HepG2 (cell line): Measurements from ENCODE around the gene TBC1D10B. TPM values are rescaled to one million over a fixed set of nuclear protein-coding genes. Genes with fewer than 3 reads are reported as not detected.
A peak's percentile ranks its signal among the peaks of the same experiment; 100 is the strongest.

Experiments
- ADNP ChIP-seq: sonication (generic); formaldehyde crosslinking; IDR thresholded peaks from 2 replicates; pipeline ENCODE4 v1.4.0; 2020; ENCODE audit warnings: missing genetic modification reagents
- AGO1 ChIP-seq: fragments of 200-400 bp; formaldehyde crosslinking; IDR thresholded peaks from 2 replicates; pipeline ENCODE4 v1.6.1; 2017; ENCODE audit warnings: mild to moderate bottlenecking, low read depth, low read length, moderate library complexity; ENCODE audit not compliant: poor library complexity, severe bottlenecking
- CBX2 ChIP-seq, 2 experiments: fragments of 200-600 bp in 1 of 2; sonication (generic); formaldehyde crosslinking in 1 of 2; IDR thresholded peaks; 2 replicates each; pipeline versions ENCODE4 v1.7.0 to v1.8.1; 2018 to 2022; ENCODE audit warnings: low read depth in 2 of 2, low read length in 1 of 2, mild to moderate bottlenecking in 1 of 2, missing genetic modification reagents in 1 of 2
- DBP ChIP-seq: sonication (generic); formaldehyde crosslinking; IDR thresholded peaks from 2 replicates; pipeline ENCODE4 v1.4.0; 2020; ENCODE audit warnings: missing genetic modification reagents; ENCODE audit errors: not compliant biosample characterization
- GFI1 ChIP-seq: sonication (generic); formaldehyde crosslinking; IDR thresholded peaks from 2 replicates; pipeline ENCODE4 v1.5.0; 2020; ENCODE audit warnings: missing genetic modification reagents, mild to moderate bottlenecking, borderline replicate concordance
- HOMEZ ChIP-seq: IDR thresholded peaks from 2 replicates; pipeline ENCODE4 v1.6.1; 2016; ENCODE audit warnings: low read depth
- JUNB ChIP-seq: sonication (generic); formaldehyde crosslinking; IDR thresholded peaks from 2 replicates; pipeline ENCODE4 v1.8.0; 2022; ENCODE audit warnings: missing genetic modification reagents, mild to moderate bottlenecking, borderline replicate concordance
- MEIS2 ChIP-seq: sonication (generic); formaldehyde crosslinking; IDR thresholded peaks from 2 replicates; pipeline ENCODE4 v1.9.0; 2021; ENCODE audit warnings: mild to moderate bottlenecking, missing genetic modification reagents
- PLRG1 ChIP-seq: fragments of 450-650 bp; conservative IDR thresholded peaks from 2 replicates; pipeline ENCODE4 v1.6.1; 2016
- RFX3 ChIP-seq: IDR thresholded peaks from 2 replicates; pipeline ENCODE4 v1.6.1; 2016; ENCODE audit warnings: missing biosample characterization, missing genetic modification reagents
- SIX4 ChIP-seq: sonication (generic); formaldehyde crosslinking; IDR thresholded peaks from 2 replicates; pipeline ENCODE4 v1.4.0; 2020; ENCODE audit warnings: missing genetic modification reagents
- TEAD3 ChIP-seq: optimal IDR thresholded peaks from 2 replicates; pipeline ENCODE3; 2016; ENCODE audit warnings: borderline replicate concordance
- TOE1 ChIP-seq: sonication (generic); formaldehyde crosslinking; IDR thresholded peaks from 2 replicates; pipeline ENCODE4 v1.4.0; 2020; ENCODE audit warnings: mild to moderate bottlenecking, missing genetic modification reagents
- UBTF ChIP-seq: sonication (generic); formaldehyde crosslinking; IDR thresholded peaks from 2 replicates; pipeline ENCODE4 v1.4.0; 2020; ENCODE audit warnings: mild to moderate bottlenecking, missing genetic modification reagents
- ZFAT ChIP-seq: sonication (generic); formaldehyde crosslinking; conservative IDR thresholded peaks from 2 replicates; pipeline ENCODE4 v1.8.1; 2023; ENCODE audit warnings: missing genetic modification reagents, inconsistent platforms
- ZGPAT ChIP-seq: IDR thresholded peaks from 2 replicates; pipeline ENCODE4 v1.6.1; 2016; ENCODE audit warnings: mild to moderate bottlenecking
- ZKSCAN8 ChIP-seq: IDR thresholded peaks from 2 replicates; pipeline ENCODE4 v1.6.1; 2016; ENCODE audit warnings: borderline replicate concordance, missing genetic modification reagents, missing compliant biosample characterization
- ZNF230 ChIP-seq: sonication (generic); formaldehyde crosslinking; IDR thresholded peaks from 2 replicates; pipeline ENCODE4 v1.4.0; 2020; ENCODE audit warnings: mild to moderate bottlenecking, missing genetic modification reagents
- ZNF644 ChIP-seq: IDR thresholded peaks from 2 replicates; pipeline ENCODE4 v1.6.1; 2016; ENCODE audit warnings: low read depth
- ZNF703 ChIP-seq: sonication (generic); formaldehyde crosslinking; IDR thresholded peaks from 2 replicates; pipeline ENCODE4 v1.5.1; 2020; ENCODE audit warnings: missing genetic modification reagents, mild to moderate bottlenecking, moderate library complexity, borderline replicate concordance
- ZNF75D ChIP-seq: sonication (generic); formaldehyde crosslinking; IDR thresholded peaks from 2 replicates; pipeline ENCODE4 v1.8.1; 2023; ENCODE audit warnings: missing genetic modification reagents, mild to moderate bottlenecking, borderline replicate concordance
- polyA plus RNA-seq, 8 experiments: library from polyadenylated mRNA; depleted of rRNA in 3 of 8; stranded (reverse) in 7 of 8; unstranded in 1 of 8; fragments of >200 nt; fragmentation: Illumina TruSeq in 4 of 8; extraction: Trizol in 4 of 8; gene quantifications; 2 replicates each; pipeline versions ENCODE4 v1.2.1 to v1.2.3, GENCODE V29; 2011 to 2016; ENCODE audit warnings: low read depth in 4 of 8, missing spikeins in 1 of 8, mixed read lengths in 1 of 8; ENCODE audit not compliant: insufficient read depth in 1 of 8
- total RNA-seq, 5 experiments: library from RNA; depleted of rRNA; stranded (reverse); fragments of >200 nt; fragmentation: Illumina TruSeq; extraction: Trizol; gene quantifications; 2 replicates each; pipeline ENCODE4 v1.2.3, GENCODE V29; 2016; ENCODE audit warnings: low read depth in 1 of 5
- TF ChIP-seq, protein P1 (sequence below): sonication (generic); formaldehyde crosslinking; conservative IDR thresholded peaks from 2 replicates; pipeline ENCODE4 v1.4.0; 2020; ENCODE audit warnings: missing genetic modification reagents

The TBC1D10B gene
- total and polyA plus RNA-seq, 2 of the 13 experiments (the other 11 are each of a cell fraction or from before 2014, with no cell fraction given): 15.7 to 24.8 TPM

GRCh38 chr16:30354423-30355143 lies 15.7 kb downstream of the TBC1D10B start (continued):
- TF ChIP-seq HOMEZ (CRISPR knock-in tag) (no peak), ZKSCAN8 (0 out of 2 replicates have a peak, but pooled peaks have one; percentile 8), SIX4 (no peak), ZFAT (CRISPR knock-in tag) (no peak), CBX2 (IDR thresholded peaks at IDR 0.05; ENCODE audit: low read depth, low read length) (no peak), CBX2 (CRISPR knock-in tag; IDR thresholded peaks at IDR 0.05; ENCODE audit: low read depth) (no peak), DBP (CRISPR knock-in tag) (no peak), ADNP (CRISPR knock-in tag) (no peak), ZGPAT (CRISPR knock-in tag) (no peak), ZNF644 (CRISPR knock-in tag) (no peak), ZNF703 (CRISPR knock-in tag) (0 out of 2 replicates have a peak, but pooled peaks have one; percentile 65), MEIS2 (no peak), JUNB (CRISPR knock-in tag) (no peak), TOE1 (CRISPR knock-in tag) (no peak), GFI1 (CRISPR knock-in tag) (no peak), AGO1 (peak; percentile 99), ZNF230 (CRISPR knock-in tag) (no peak), ZNF75D (peak; percentile 23; the same call in 1 of the 2 replicates), TEAD3 (CRISPR knock-in tag) (no peak), PLRG1 (no peak), UBTF (peak; percentile 40; the same call in 1 of the 2 replicates), RFX3 (CRISPR knock-in tag) (no peak)
- TF ChIP-seq, protein P1, sequence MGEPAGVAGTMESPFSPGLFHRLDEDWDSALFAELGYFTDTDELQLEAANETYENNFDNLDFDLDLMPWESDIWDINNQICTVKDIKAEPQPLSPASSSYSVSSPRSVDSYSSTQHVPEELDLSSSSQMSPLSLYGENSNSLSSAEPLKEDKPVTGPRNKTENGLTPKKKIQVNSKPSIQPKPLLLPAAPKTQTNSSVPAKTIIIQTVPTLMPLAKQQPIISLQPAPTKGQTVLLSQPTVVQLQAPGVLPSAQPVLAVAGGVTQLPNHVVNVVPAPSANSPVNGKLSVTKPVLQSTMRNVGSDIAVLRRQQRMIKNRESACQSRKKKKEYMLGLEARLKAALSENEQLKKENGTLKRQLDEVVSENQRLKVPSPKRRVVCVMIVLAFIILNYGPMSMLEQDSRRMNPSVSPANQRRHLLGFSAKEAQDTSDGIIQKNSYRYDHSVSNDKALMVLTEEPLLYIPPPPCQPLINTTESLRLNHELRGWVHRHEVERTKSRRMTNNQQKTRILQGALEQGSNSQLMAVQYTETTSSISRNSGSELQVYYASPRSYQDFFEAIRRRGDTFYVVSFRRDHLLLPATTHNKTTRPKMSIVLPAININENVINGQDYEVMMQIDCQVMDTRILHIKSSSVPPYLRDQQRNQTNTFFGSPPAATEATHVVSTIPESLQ (CRISPR knock-in tag): no peak
